ENCODE results near the gene SYT1. TPM values are rescaled to one million over a fixed set of nuclear protein-coding genes. Genes with fewer than 3 reads are reported as not detected.

SYT1 gene
- total and polyA plus RNA-seq, 2 of the 4 experiments (the other 2 are of a cell fraction) = 2.8 to 3.0 TPM

- no peak overlapping the region for H2BK120ac ChIP-seq (ENCODE audit: low read depth, low read length)
- H4K91ac ChIP-seq (ENCODE audit: insufficient read depth, low read depth, low read length) = no peak overlapping the region
- H3K4me2 ChIP-seq (ENCODE audit: low read depth, low read length) = no peak overlapping the region
- ChIA-PET POLR2A (ENCODE audit: unreplicated experiment) (no interaction called here), CTCF (interaction anchor here (1.7 kb wide), 1 partner anchor 27 kb away, joined by 11 read pairs; no protein-coding TSS in a partner anchor)
- H2BK15ac ChIP-seq (ENCODE audit: low read depth, low read length) = no peak overlapping the region
- no TSS peak for BruUV-seq (replicated peaks)
- no peak overlapping the region for H3K9ac ChIP-seq (ENCODE audit: low read depth, low read length)
- 100% methylated on average over 1 of the region's 1 CpG; no CpG with 5 or more reads in 1 of the 2 experiments for WGBS, 2 experiments (ENCODE audit: extremely low coverage in 2 of 2, insufficient read length in 1 of 2)
- H3K79me1 ChIP-seq (ENCODE audit: low read depth in 1 of 2, low read length in 2 of 2) = no peaks in the 10 kb centered on the region
- H2AFZ ChIP-seq (replicated peaks; ENCODE audit: low read length, poor library complexity) = no peak overlapping the region
- H3K4ac ChIP-seq (ENCODE audit: low read depth, low read length) = no peak overlapping the region
- no peaks in the 10 kb centered on the region for H3K4me1 ChIP-seq (ENCODE audit: control insufficient read depth, insufficient read depth, low read length)
- DNase-seq (no peak), ATAC-seq (ENCODE audit: low read depth) (no peak)
- no peak overlapping the region for H3K23ac ChIP-seq (ENCODE audit: low read depth, low read length)
- no peak overlapping the region for H3K56ac ChIP-seq (ENCODE audit: extremely low read depth, insufficient read depth, low read length)
- no peak overlapping the region for H2AK5ac ChIP-seq (ENCODE audit: low read depth, low read length)
- H3K27ac ChIP-seq (ENCODE audit: insufficient read depth, low read length) = no peak overlapping the region
- no peak for TF ChIP-seq MAFK (IDR thresholded peaks at IDR 0.05; ENCODE audit: low read depth, low read length)
- TF ChIP-seq CHD1 (IDR thresholded peaks at IDR 0.05; ENCODE audit: low read depth, low read length) = no peak
- no peak for TF ChIP-seq FOS (IDR thresholded peaks at IDR 0.05; ENCODE audit: low read depth, low read length)
- no peak for TF ChIP-seq CEBPB (IDR thresholded peaks at IDR 0.05; ENCODE audit: low read depth, low read length)
- no peak for TF ChIP-seq BHLHE40 (IDR thresholded peaks at IDR 0.05; ENCODE audit: low read depth, low read length)
- TF ChIP-seq CTCF (conservative IDR thresholded peaks at IDR 0.05; ENCODE audit: low read depth, low read length) = no peak
- TF ChIP-seq MAZ (IDR thresholded peaks at IDR 0.05; ENCODE audit: borderline replicate concordance, low read depth, low read length) = no peak
- TF ChIP-seq RAD21 (IDR thresholded peaks at IDR 0.05; ENCODE audit: low read length) = no peak
- no peak for TF ChIP-seq SMC3 (IDR thresholded peaks at IDR 0.05; ENCODE audit: low read depth, low read length)
- TF ChIP-seq RCOR1 (IDR thresholded peaks at IDR 0.05; ENCODE audit: insufficient replicate concordance, low read length) = no peak
- no peak for TF ChIP-seq MXI1 (IDR thresholded peaks at IDR 0.05; ENCODE audit: borderline replicate concordance, low read depth, low read length)
- no peak for TF ChIP-seq RFX5 (IDR thresholded peaks at IDR 0.05; ENCODE audit: low read depth, low read length)
- H4K20me1 ChIP-seq (ENCODE audit: insufficient read depth, low read length) = no peaks in the 10 kb centered on the region
- dilution Hi-C loops (cut with HindIII; ENCODE audit: low sequenced_read_pairs, unreplicated experiment) (no loop called here), in situ Hi-C loops (cut with MboI; ENCODE audit: low sequenced_read_pairs) (no loop called here), intact Hi-C loops (cut with micrococcal nuclease) (loop anchor here (10.0 kb wide), 2 partner anchors 173 to 483 kb away; partner anchors contain the start of gene SYT1)
- H4K5ac ChIP-seq (ENCODE audit: low read depth, low read length) = no peak overlapping the region
- H2BK5ac ChIP-seq (ENCODE audit: low read depth, low read length, poor library complexity, severe bottlenecking) = no peak overlapping the region
- H3K18ac ChIP-seq (ENCODE audit: low read depth, low read length) = no peak overlapping the region
- no peak overlapping the region for H2BK20ac ChIP-seq (ENCODE audit: low read depth, low read length)
- H3K9me1 ChIP-seq (ENCODE audit: insufficient read depth, low read length) = no peaks in the 10 kb centered on the region
- H2AK9ac ChIP-seq (replicated peaks; ENCODE audit: low read depth, low read length, poor library complexity) = no peak overlapping the region
- H3K9me3 ChIP-seq (ENCODE audit: control insufficient read depth, insufficient read depth, low read length) = no peaks in the 10 kb centered on the region
- H3K27me3 ChIP-seq (ENCODE audit: control insufficient read depth, insufficient read depth, low read length) = no peaks in the 10 kb centered on the region; the same call in 1 of the 2 replicates
- no peaks in the 10 kb centered on the region for H3K36me3 ChIP-seq (ENCODE audit: control insufficient read depth, insufficient read depth, low read length)
- H4K8ac ChIP-seq (ENCODE audit: low read depth in 2 of 2, low read length in 2 of 2) = no peak overlapping the region
- no peak overlapping the region for H3K4me3 ChIP-seq (ENCODE audit: insufficient read depth, low read depth, low read length)
- H3K14ac ChIP-seq (replicated peaks; ENCODE audit: low read depth, low read length) = no peak overlapping the region
These were observed 483.3 kb downstream of the SYT1 start for GRCh38 chr12:79347866-79348265.
